ENCODE results near the gene MAGEF1. TPM values are rescaled to one million over a fixed set of nuclear protein-coding genes. Genes with fewer than 3 reads are reported as not detected.
A peak's percentile ranks its signal among the peaks of the same experiment; 100 is the strongest.

Gene MAGEF1
- total and polyA plus RNA-seq, 11 donors: 24.7 to 36.4 (median 31.8) TPM

DNA sequence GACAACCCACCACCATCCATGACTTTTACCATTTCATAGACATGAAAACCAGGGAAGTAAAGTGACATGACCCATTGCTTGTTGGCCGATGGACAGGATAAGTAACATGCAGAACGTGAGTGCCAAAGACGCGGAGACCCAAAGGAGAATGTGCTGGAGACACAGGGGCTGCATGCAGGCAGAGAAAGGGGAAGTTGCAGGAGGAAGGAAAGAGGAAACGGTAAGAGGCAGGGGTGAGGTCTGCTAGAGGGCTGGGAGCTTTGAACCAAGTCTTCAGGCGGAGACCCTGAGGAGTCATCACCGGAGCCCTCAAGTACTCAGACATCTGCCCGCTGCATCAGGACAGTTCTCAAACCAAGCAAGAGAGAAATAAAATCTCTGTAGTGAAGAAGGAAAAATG lies 34.9 kb downstream of the MAGEF1 start:
- H3K27ac ChIP-seq: peak overlapping the region in 1 of 12 donors; percentile 14
- no peaks in the 10 kb centered on the region for H3K9me3 ChIP-seq
- H3K4me1 ChIP-seq: peaks cover 0 to 28% (median 8%) of the 10 kb centered on the region in 12 donors
- H3K4me3 ChIP-seq: no peak overlapping the region
- H3K36me3 ChIP-seq: no peaks in the 10 kb centered on the region
- TF ChIP-seq, protein P1, sequence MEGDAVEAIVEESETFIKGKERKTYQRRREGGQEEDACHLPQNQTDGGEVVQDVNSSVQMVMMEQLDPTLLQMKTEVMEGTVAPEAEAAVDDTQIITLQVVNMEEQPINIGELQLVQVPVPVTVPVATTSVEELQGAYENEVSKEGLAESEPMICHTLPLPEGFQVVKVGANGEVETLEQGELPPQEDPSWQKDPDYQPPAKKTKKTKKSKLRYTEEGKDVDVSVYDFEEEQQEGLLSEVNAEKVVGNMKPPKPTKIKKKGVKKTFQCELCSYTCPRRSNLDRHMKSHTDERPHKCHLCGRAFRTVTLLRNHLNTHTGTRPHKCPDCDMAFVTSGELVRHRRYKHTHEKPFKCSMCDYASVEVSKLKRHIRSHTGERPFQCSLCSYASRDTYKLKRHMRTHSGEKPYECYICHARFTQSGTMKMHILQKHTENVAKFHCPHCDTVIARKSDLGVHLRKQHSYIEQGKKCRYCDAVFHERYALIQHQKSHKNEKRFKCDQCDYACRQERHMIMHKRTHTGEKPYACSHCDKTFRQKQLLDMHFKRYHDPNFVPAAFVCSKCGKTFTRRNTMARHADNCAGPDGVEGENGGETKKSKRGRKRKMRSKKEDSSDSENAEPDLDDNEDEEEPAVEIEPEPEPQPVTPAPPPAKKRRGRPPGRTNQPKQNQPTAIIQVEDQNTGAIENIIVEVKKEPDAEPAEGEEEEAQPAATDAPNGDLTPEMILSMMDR (IDR thresholded peaks at IDR 0.05): no peak
- no peak for TF ChIP-seq POLR2A (IDR thresholded peaks at IDR 0.05)
- H3K27me3 ChIP-seq: no peaks in the 10 kb centered on the region
- WGBS, 4 donors: 54 to 62% (median 57%) methylated on average over 8 of the region's 8 CpGs
- peak in 1 of 4 donors; percentile 27 for ATAC-seq
- intact Hi-C loops (cut with DNase I): no loop called here
- DNase-seq: no peak

DNA sequence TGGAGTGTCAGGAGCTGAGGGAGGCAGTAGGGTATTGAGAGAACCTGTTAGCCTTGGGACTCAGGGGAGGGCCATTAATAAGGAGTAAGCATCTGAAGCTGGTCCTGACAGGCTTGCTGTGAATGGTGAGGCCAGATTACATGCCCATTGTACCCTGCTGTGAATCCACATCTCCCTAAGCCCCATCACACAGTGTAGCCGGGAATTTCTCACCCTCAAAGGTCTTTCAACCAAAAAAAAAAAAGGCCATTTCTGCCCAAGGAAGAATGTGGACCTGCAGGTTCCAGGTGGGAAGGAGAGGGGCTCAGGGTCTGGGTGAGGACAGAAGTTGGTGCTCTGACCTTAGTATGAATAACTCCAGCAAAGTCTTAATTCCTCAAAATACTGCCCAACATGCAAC lies 37.2 kb downstream of the MAGEF1 start:
- Histone ChIP-seq H3K4me1 (peaks cover 0 to 21% (median 5%) of the 10 kb centered on the region in 12 donors), H3K36me3 (no peaks in the 10 kb centered on the region), H3K27me3 (no peaks in the 10 kb centered on the region), H3K4me3 (no peak overlapping the region), H3K27ac (no peak overlapping the region), H3K9me3 (no peaks in the 10 kb centered on the region)
- no peak for TF ChIP-seq POLR2A (IDR thresholded peaks at IDR 0.05)
- TF ChIP-seq, protein P1 (IDR thresholded peaks at IDR 0.05): no peak
- DNase-seq: no peak
- intact Hi-C loops (cut with DNase I): no loop called here
- WGBS, 4 donors: 77 to 100% (median 87%) methylated on average over 1 of the region's 1 CpG
- ATAC-seq: no peak

DNA sequence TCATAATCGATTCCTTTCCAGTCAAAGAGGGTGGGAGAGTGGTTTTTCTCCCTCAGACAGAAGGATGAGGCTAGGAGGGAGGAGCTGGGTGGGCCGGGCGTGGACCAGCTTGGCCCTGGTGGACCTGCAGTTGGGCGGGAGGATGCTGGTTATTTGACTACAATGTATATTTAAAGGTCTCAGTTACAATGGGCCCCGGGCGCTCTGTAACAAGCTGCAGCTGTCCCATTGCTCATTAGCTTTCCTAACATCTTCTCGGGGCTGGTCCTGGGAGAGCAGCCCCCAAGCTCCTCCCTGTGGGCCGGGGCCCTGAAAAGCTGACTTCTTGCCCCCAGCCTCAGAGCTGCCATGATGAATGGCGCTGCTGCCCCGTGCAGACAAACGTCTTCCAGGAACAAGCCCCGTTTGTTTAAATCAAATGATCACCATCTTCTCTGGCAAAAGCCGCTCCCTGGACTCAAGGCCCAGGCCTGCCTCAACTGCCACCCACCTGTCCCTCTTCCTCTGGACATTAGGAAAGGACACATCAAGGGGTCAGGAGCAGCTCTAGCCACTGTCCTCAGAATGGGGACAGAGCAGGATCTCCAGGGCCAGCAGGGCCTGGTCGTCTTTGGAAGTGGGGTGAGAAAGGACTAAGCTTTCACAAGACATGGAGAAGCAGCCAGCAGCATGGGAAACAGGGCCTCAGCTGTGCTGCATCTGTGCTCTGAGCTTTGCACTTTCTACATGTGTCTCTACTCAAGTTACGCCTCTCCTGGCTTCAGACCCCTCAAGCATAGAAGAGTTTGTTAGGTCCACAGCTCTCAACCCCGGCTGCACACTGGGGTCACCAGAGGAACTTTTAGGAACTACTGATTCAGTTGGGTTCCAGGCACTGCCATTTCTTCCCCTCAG lies 38.6 kb downstream of the MAGEF1 start:
- TF ChIP-seq, protein P1 (IDR thresholded peaks at IDR 0.05): no peak
- no peak for TF ChIP-seq POLR2A (IDR thresholded peaks at IDR 0.05)
- intact Hi-C loops (cut with DNase I): no loop called here
- Histone ChIP-seq H3K4me1 (peaks cover 0 to 12% (median 0%) of the 10 kb centered on the region in 12 donors), H3K4me3 (no peak overlapping the region), H3K27ac (no peak overlapping the region), H3K27me3 (no peaks in the 10 kb centered on the region), H3K9me3 (no peaks in the 10 kb centered on the region), H3K36me3 (no peaks in the 10 kb centered on the region)
- 82 to 90% (median 86%) methylated on average over 15 to 16 of the region's 16 CpGs for WGBS, 4 donors
- ATAC-seq: no peak
- DNase-seq: peak in 1 of 5 donors; percentile 40

DNA sequence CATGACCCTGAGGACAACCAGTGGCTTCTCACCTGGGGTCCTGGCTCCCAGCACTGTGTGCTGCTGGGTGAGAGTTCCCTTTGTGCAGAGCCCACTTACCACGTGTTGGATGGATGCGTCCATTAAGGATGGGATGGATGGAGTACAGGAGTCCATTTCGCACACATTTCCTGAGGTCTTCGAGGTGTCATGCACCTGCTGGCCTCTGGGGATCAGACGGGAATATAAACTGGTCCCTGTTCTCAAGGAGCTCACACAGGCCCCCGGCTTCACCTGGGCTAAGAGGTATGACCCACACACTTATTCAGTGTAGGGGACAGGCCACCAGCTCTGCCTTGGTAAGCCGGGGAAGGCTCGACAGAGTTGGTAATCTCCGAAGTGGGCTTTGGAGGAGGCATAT lies 39.5 kb downstream of the MAGEF1 start:
- no peak for TF ChIP-seq POLR2A (IDR thresholded peaks at IDR 0.05)
- TF ChIP-seq, protein P1 (IDR thresholded peaks at IDR 0.05): no peak
- peak in 1 of 5 donors; percentile 19 for DNase-seq

More for the DNA sequence above, 39.5 kb downstream of the MAGEF1 start:
- no peaks in the 10 kb centered on the region for H3K27me3 ChIP-seq
- ATAC-seq: no peak
- peaks cover 0 to 9% (median 0%) of the 10 kb centered on the region in 12 donors for H3K4me1 ChIP-seq
- no peak overlapping the region for H3K27ac ChIP-seq
- WGBS, 4 donors: 86 to 94% (median 88%) methylated on average over 9 of the region's 9 CpGs
- H3K4me3 ChIP-seq: no peak overlapping the region
- H3K9me3 ChIP-seq: no peaks in the 10 kb centered on the region
- intact Hi-C loops (cut with DNase I): no loop called here
- no peaks in the 10 kb centered on the region for H3K36me3 ChIP-seq
